Parathyroid adenoma (tissue), 2 donors: Measurements from ENCODE around the gene PRKCA.

ENCODE experiments used
- H2AFZ ChIP-seq: fragments of 300-600 bp; sonication (generic); one replicate; pipeline ENCODE4 v1.7.0; 2017; ENCODE audit warnings: antibody characterized with exemption, mild to moderate bottlenecking
- H3K27ac ChIP-seq: fragments of 300-600 bp; sonication (generic); one replicate; pipeline ENCODE4 v1.7.0; 2017
- H3K27me3 ChIP-seq: fragments of 300-600 bp; sonication (generic); one replicate; pipeline ENCODE4 v1.7.0; 2017; ENCODE audit warnings: low read length; ENCODE audit not compliant: control insufficient read depth, insufficient read depth
- H3K36me3 ChIP-seq: fragments of 300-600 bp; sonication (generic); one replicate; pipeline ENCODE4 v1.7.0; 2017; ENCODE audit warnings: low read length; ENCODE audit not compliant: control insufficient read depth, insufficient read depth
- H3K4me1 ChIP-seq: fragments of 300-600 bp; sonication (generic); one replicate; pipeline ENCODE4 v1.7.0; 2017; ENCODE audit warnings: control low read depth
- H3K4me2 ChIP-seq: fragments of 300-600 bp; sonication (generic); one replicate; pipeline ENCODE4 v1.7.0; 2017; ENCODE audit warnings: low read length
- H3K4me3 ChIP-seq: fragments of 300-600 bp; sonication (generic); one replicate; pipeline ENCODE4 v1.7.0; 2017; ENCODE audit warnings: low read depth, low read length
- H3K79me2 ChIP-seq: fragments of 300-600 bp; sonication (generic); one replicate; pipeline ENCODE4 v1.7.0; 2017; ENCODE audit warnings: control low read depth
- H3K9ac ChIP-seq: fragments of 300-600 bp; sonication (generic); one replicate; pipeline ENCODE4 v1.7.0; 2017; ENCODE audit warnings: mild to moderate bottlenecking
- H3K9me3 ChIP-seq: fragments of 300-600 bp; sonication (generic); one replicate; pipeline ENCODE4 v1.7.0; 2017; ENCODE audit warnings: low read length; ENCODE audit not compliant: control insufficient read depth
- TF ChIP-seq, protein P1 (sequence below): fragments of 300-600 bp; sonication (generic); IDR thresholded peaks from one replicate; pipeline ENCODE4 v1.7.0; 2017; ENCODE audit warnings: antibody characterized with exemption, mild to moderate bottlenecking
- donor health status: primary hyperparathyroidism.

Gene PRKCA

GRCh38 chr17:66531851-66532295, 229.5 kb downstream of the PRKCA start:
- no peaks in the 10 kb centered on the region for H3K4me1 ChIP-seq
- TF ChIP-seq, protein P1, sequence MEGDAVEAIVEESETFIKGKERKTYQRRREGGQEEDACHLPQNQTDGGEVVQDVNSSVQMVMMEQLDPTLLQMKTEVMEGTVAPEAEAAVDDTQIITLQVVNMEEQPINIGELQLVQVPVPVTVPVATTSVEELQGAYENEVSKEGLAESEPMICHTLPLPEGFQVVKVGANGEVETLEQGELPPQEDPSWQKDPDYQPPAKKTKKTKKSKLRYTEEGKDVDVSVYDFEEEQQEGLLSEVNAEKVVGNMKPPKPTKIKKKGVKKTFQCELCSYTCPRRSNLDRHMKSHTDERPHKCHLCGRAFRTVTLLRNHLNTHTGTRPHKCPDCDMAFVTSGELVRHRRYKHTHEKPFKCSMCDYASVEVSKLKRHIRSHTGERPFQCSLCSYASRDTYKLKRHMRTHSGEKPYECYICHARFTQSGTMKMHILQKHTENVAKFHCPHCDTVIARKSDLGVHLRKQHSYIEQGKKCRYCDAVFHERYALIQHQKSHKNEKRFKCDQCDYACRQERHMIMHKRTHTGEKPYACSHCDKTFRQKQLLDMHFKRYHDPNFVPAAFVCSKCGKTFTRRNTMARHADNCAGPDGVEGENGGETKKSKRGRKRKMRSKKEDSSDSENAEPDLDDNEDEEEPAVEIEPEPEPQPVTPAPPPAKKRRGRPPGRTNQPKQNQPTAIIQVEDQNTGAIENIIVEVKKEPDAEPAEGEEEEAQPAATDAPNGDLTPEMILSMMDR: no peak

GRCh38 chr17:66533572-66533971, 231.2 kb downstream of the PRKCA start:
- Histone ChIP-seq H2AFZ (no peak overlapping the region), H3K27me3 (no peaks in the 10 kb centered on the region), H3K4me1 (no peaks in the 10 kb centered on the region), H3K9ac (no peak overlapping the region), H3K4me2 (no peak overlapping the region), H3K36me3 (no peaks in the 10 kb centered on the region), H3K9me3 (no peaks in the 10 kb centered on the region), H3K27ac (no peak overlapping the region), H3K4me3 (no peak overlapping the region), H3K79me2 (no peaks in the 10 kb centered on the region)
- TF ChIP-seq, protein P1: no peak

More at GRCh38 chr17:66531851-66532295, 229.5 kb downstream of the PRKCA start:
- Histone ChIP-seq H3K27me3 (no peaks in the 10 kb centered on the region), H2AFZ (no peak overlapping the region), H3K4me2 (no peak overlapping the region), H3K27ac (no peak overlapping the region), H3K36me3 (no peaks in the 10 kb centered on the region), H3K9ac (no peak overlapping the region), H3K79me2 (no peaks in the 10 kb centered on the region), H3K4me3 (no peak overlapping the region), H3K9me3 (no peaks in the 10 kb centered on the region)

DNA sequence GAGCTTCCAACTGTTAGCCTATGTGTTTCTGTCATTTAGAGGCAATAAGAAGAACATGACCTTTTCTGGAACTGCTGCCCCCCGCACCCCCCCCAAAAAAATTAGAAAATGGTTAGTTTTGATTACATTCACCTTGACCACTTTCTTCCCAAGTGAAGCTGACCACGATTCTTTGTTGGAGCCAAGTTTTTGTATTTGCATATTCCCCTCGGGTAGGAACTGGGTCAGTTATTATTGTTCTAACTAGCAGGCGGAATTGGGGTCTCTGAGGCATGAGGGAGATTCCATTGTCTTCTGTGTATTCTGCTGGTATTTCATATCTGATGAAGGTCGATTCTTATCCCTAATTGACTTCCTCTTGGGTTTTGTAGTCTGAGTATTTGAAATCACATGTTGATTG, 231.6 kb downstream of the PRKCA start:
- TF ChIP-seq, protein P1: no peak
- Histone ChIP-seq H3K9ac (no peak overlapping the region), H3K27ac (no peak overlapping the region), H3K27me3 (no peaks in the 10 kb centered on the region), H3K4me2 (no peak overlapping the region), H3K9me3 (no peaks in the 10 kb centered on the region), H3K4me1 (no peaks in the 10 kb centered on the region), H3K4me3 (no peak overlapping the region), H3K79me2 (no peaks in the 10 kb centered on the region), H3K36me3 (no peaks in the 10 kb centered on the region), H2AFZ (no peak overlapping the region)

DNA sequence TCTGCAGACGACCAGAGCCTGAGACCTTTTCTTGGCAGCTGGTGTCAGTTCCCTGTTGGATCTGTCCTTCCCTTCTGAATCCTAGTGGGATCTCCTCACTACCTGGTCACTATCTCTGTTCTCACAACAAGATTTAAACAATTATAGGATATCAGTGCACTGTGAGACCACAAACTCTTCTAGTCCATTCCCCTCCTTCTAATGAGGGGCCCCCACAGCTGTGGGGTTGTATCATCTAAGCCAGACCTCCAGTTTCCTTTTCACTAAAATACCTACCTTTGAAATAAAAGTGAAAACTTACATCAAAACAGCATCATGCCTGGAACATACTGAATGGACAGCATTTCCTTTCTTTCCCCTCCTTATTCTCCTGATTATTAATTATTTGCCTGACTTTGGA, 233.2 kb downstream of the PRKCA start:
- H3K4me1 ChIP-seq: no peaks in the 10 kb centered on the region
- H3K9me3 ChIP-seq: no peaks in the 10 kb centered on the region
- TF ChIP-seq, protein P1: no peak

DNA sequence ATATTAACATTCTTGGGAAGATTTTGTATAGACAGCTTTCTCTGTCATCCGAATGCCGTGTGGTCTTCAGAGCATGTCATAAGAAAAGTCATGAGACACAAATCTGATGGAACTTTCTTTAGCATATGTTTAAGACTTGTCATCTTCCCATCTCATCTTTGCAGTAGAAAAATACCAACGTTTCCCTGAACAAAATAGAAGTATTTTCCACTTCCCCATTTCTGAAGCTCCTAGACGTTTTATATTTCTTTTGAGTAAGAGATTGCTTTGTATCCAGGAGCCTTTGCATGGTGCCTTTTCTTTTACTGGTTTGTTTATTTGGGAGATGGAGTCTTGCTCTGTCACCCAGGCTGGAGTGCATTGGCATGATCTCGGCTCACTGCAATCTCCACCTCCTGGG, 235.1 kb downstream of the PRKCA start:
- no peaks in the 10 kb centered on the region for H3K36me3 ChIP-seq
- TF ChIP-seq, protein P1: no peak
- no peak overlapping the region for H3K27ac ChIP-seq
- H2AFZ ChIP-seq: no peak overlapping the region
- H3K4me3 ChIP-seq: no peak overlapping the region
- no peaks in the 10 kb centered on the region for H3K27me3 ChIP-seq
- H3K4me2 ChIP-seq: no peak overlapping the region
- no peaks in the 10 kb centered on the region for H3K4me1 ChIP-seq
- no peaks in the 10 kb centered on the region for H3K9me3 ChIP-seq
- no peaks in the 10 kb centered on the region for H3K79me2 ChIP-seq
- H3K9ac ChIP-seq: no peak overlapping the region

More for the DNA sequence above, 233.2 kb downstream of the PRKCA start:
- no peaks in the 10 kb centered on the region for H3K79me2 ChIP-seq
- H3K9ac ChIP-seq: no peak overlapping the region
- H3K36me3 ChIP-seq: no peaks in the 10 kb centered on the region
- no peak overlapping the region for H3K4me2 ChIP-seq
- no peaks in the 10 kb centered on the region for H3K27me3 ChIP-seq
- no peak overlapping the region for H3K4me3 ChIP-seq
- no peak overlapping the region for H3K27ac ChIP-seq
- H2AFZ ChIP-seq: no peak overlapping the region
